GM12891 (cell line): ENCODE measurements around the gene MEGF8.

Source experiments
- POLR2A ChIP-seq: IDR thresholded peaks from 2 replicates; pipeline ENCODE4 v1.6.1; 2011; ENCODE audit warnings: low read depth, low read length, control low read depth
- POLR2AphosphoS5 ChIP-seq: IDR thresholded peaks from 2 replicates; pipeline ENCODE4 v1.6.1; 2011; ENCODE audit warnings: low read depth, low read length, control low read depth
- SPI1 ChIP-seq: IDR thresholded peaks from 2 replicates; pipeline ENCODE4 v1.6.1; 2011; ENCODE audit warnings: low read depth, low read length, control low read depth
- TAF1 ChIP-seq: IDR thresholded peaks from 2 replicates; pipeline ENCODE4 v1.6.1; 2011; ENCODE audit warnings: low read depth, low read length, control low read depth

- no peak for TF ChIP-seq TAF1
- TF ChIP-seq POLR2AphosphoS5, result no peak
- TF ChIP-seq SPI1, result no peak
- TF ChIP-seq POLR2A, result no peak
These were observed 95.7 kb downstream of the MEGF8 start for GRCh38 chr19:42421101-42421500.
